ENCODE data around the gene MLLT11.

MLLT11 gene

GRCh38 chr1:151060007-151060656 lies at the start of gene MLLT11:
Gene MLLT11 (plus strand): TSS chr1:151060397. CDS start chr1:151067225, 6,828 bp downstream.
- H3K9me3 Mint-ChIP-seq = no peaks in the 10 kb centered on the region
- peaks cover 49% of the 10 kb centered on the region for H3K4me1 Mint-ChIP-seq
- H3K4me3 Mint-ChIP-seq = peak within 1 kb of the TSS; percentile 96
- H3K36me3 Mint-ChIP-seq = peaks cover 3% of the 10 kb centered on the region
- no peaks in the 10 kb centered on the region for H3K27me3 Mint-ChIP-seq
- peak within 1 kb of the TSS; percentile 92 for H3K27ac Mint-ChIP-seq

DNA sequence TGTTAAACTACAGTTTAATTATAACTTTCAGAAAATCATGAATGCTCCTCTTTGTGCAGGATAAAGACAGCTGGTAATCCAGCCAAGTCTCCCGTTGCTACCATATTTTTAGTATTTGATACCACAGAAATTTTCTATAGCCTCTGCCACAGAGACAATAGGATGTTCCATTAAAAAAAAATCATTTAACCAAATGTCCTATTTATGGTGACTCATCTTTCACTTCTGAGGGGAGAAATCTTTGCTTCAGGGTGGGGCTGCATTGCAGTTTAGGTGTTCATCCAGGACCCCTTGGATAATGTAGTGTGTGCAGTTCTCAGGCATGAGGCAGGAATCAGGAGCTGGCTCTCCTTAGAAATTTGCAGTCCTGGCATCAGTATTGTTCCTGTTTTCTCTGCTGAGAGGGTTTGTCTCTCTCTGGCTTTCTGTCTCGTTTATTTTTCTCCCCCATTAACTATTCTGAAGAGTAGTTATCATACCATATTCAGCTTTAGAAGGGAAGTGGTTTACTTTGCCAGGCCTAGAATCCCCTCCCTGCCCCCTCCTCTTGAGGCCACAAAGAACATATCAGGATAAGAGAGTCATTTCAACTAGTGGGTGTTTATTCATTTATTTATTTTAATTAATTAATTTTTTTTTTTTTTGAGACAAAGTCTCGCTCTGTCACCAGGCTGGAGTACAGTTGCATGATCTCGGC lies 48.9 kb upstream of the MLLT11 start:
- Mint-ChIP-seq H3K4me1 (peaks cover 65% of the 10 kb centered on the region), H3K36me3 (peaks cover 3% of the 10 kb centered on the region), H3K9me3 (no peaks in the 10 kb centered on the region), H3K4me3 (peak overlapping the region; percentile 16), H3K27me3 (no peaks in the 10 kb centered on the region), H3K27ac (peak overlapping the region; percentile 19)

GRCh38 chr1:151012684-151013471 lies 47.3 kb upstream of the MLLT11 start:
- no peaks in the 10 kb centered on the region for H3K27me3 Mint-ChIP-seq
- H3K4me3 Mint-ChIP-seq = no peak overlapping the region
- H3K9me3 Mint-ChIP-seq = no peaks in the 10 kb centered on the region
- H3K36me3 Mint-ChIP-seq = peaks cover 3% of the 10 kb centered on the region
- H3K27ac Mint-ChIP-seq = peak overlapping the region; percentile 59
- H3K4me1 Mint-ChIP-seq = peaks cover 53% of the 10 kb centered on the region

DNA sequence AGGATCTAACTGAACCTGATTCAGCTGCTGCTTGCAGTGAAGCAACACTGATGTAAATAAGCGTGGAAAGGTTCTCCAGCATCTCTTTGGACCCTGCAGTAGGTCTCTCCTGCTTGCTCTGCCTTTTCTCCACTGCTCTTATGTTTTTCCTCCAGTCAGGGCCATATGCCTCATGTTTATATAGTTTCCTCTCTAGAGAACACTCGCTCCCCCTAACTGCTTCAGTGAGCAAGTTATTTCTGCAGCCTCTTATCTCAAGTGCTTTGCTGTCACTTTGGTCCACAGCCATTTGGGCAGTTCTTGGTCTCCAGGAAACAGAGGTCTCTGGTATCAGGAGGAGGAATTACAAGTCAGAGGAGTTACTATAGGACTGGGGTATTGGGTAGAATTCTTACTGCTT lies 46.7 kb upstream of the MLLT11 start:
- H3K27me3 Mint-ChIP-seq = no peaks in the 10 kb centered on the region

DNA sequence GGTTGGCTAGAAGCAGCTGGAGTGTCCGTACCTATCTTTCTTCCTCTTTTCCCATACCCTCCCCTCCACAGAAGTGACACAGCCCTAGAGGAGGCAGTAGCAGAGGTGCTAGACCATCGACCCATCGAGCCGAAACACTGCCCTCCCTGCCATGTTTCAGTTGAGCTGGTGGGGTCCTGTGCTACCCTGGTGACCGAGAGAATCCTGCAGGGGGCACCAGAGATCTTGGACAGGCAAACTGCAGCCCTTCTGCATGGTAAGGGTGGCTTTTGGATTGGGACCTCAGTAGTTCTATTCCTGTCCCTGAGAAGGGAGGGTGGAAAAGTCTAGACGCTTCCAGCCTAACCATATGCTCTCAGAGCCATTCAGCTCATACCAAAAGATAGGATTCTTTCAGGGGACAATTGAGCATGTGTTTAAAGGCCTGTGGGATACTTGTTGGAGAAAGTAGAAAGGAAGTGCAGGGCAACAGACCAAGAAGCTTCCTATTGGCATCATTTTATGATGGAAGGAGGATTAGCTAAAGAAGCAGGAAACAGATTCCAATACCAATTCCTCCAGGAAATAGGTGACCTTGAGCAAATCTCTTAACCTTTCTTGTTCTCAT lies 35.6 kb upstream of the MLLT11 start:
- Mint-ChIP-seq H3K4me1 (peaks cover 6% of the 10 kb centered on the region), H3K9me3 (no peaks in the 10 kb centered on the region), H3K27me3 (no peaks in the 10 kb centered on the region), H3K27ac (peak overlapping the region; percentile 84), H3K4me3 (no peak overlapping the region), H3K36me3 (peaks cover 6% of the 10 kb centered on the region)

More for the DNA sequence above, 46.7 kb upstream of the MLLT11 start:
- H3K36me3 Mint-ChIP-seq = peaks cover 3% of the 10 kb centered on the region
- H3K9me3 Mint-ChIP-seq = no peaks in the 10 kb centered on the region
- H3K27ac Mint-ChIP-seq = no peak overlapping the region
- no peak overlapping the region for H3K4me3 Mint-ChIP-seq
- peaks cover 47% of the 10 kb centered on the region for H3K4me1 Mint-ChIP-seq

- Mint-ChIP-seq H3K4me1 (peaks cover 6% of the 10 kb centered on the region), H3K27me3 (no peaks in the 10 kb centered on the region), H3K9me3 (no peaks in the 10 kb centered on the region), H3K4me3 (no peak overlapping the region), H3K36me3 (peaks cover 7% of the 10 kb centered on the region), H3K27ac (no peak overlapping the region)
Observed at GRCh38 chr1:151026460-151026859, 33.7 kb upstream of the MLLT11 start.

GRCh38 chr1:151032164-151032563 lies 28.0 kb upstream of the MLLT11 start:
- H3K27me3 Mint-ChIP-seq = no peaks in the 10 kb centered on the region

GRCh38 chr1:151035167-151035566 lies 25.0 kb upstream of the MLLT11 start:
- no peak overlapping the region for H3K4me3 Mint-ChIP-seq
- H3K4me1 Mint-ChIP-seq = peaks cover 19% of the 10 kb centered on the region
- H3K9me3 Mint-ChIP-seq = no peaks in the 10 kb centered on the region
- H3K27me3 Mint-ChIP-seq = no peaks in the 10 kb centered on the region
- peaks cover 9% of the 10 kb centered on the region for H3K36me3 Mint-ChIP-seq
- peak overlapping the region; percentile 42 for H3K27ac Mint-ChIP-seq

More at GRCh38 chr1:151032164-151032563, 28.0 kb upstream of the MLLT11 start:
- Mint-ChIP-seq H3K4me3 (no peak overlapping the region), H3K36me3 (peaks cover 10% of the 10 kb centered on the region), H3K4me1 (peaks cover 18% of the 10 kb centered on the region), H3K9me3 (no peaks in the 10 kb centered on the region), H3K27ac (no peak overlapping the region)

- Mint-ChIP-seq H3K4me1 (peaks cover 23% of the 10 kb centered on the region), H3K9me3 (no peaks in the 10 kb centered on the region), H3K4me3 (no peak within 1 kb of the TSS), H3K27ac (peak within 1 kb of the TSS; percentile 43), H3K27me3 (no peaks in the 10 kb centered on the region), H3K36me3 (peaks cover 7% of the 10 kb centered on the region)
Observed at GRCh38 chr1:151036356-151036755, 23.8 kb upstream of the MLLT11 start, which contains the start of gene BNIPL. Gene BNIPL (plus strand): TSS chr1:151036586. CDS start chr1:151036726, 140 bp downstream.

DNA sequence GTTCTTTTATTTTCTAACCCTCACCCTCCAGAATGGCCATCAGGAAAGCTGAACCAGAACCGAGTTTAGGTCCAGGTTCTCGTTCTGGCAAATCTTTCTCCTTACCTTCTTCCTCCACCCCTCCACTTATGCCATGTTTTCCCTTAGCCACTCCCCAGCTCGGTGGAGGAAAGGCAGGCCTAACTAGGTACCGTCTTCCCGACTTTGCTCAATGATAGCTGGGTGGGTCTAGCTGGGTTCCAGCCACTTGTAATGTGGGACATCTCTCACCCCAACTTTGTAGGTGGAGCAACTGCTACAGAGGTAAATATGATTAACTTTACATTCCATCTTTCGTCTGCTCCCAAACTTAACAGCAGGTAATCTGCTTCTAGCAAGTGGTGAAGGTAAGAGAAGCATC lies 23.2 kb upstream of the MLLT11 start:
- Mint-ChIP-seq H3K4me3 (no peak overlapping the region), H3K27ac (peak overlapping the region; percentile 15), H3K4me1 (peaks cover 23% of the 10 kb centered on the region), H3K36me3 (peaks cover 7% of the 10 kb centered on the region), H3K9me3 (no peaks in the 10 kb centered on the region), H3K27me3 (no peaks in the 10 kb centered on the region)

DNA sequence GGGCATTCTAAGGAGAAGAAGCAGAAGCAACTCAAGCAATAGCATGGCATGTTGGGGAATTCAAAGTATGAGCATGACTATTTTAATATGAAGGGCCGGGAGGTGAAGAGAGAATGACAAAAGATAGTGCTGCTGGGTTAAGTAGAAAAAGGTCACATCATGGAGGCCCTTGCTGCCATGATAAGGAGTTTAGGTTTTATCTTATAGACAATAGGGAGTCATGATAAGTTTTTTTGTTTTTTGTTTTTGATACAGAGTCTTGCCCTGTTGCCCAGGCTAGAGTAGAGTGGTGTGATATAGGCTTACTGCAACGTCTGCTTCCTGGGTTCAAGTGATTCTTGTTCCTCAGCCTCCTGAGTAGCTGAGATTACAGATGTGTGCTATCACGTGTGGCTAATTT lies 20.7 kb upstream of the MLLT11 start:
- Mint-ChIP-seq H3K4me3 (no peak overlapping the region), H3K9me3 (no peaks in the 10 kb centered on the region), H3K27ac (no peak overlapping the region), H3K36me3 (peaks cover 5% of the 10 kb centered on the region), H3K4me1 (peaks cover 39% of the 10 kb centered on the region), H3K27me3 (no peaks in the 10 kb centered on the region)

DNA sequence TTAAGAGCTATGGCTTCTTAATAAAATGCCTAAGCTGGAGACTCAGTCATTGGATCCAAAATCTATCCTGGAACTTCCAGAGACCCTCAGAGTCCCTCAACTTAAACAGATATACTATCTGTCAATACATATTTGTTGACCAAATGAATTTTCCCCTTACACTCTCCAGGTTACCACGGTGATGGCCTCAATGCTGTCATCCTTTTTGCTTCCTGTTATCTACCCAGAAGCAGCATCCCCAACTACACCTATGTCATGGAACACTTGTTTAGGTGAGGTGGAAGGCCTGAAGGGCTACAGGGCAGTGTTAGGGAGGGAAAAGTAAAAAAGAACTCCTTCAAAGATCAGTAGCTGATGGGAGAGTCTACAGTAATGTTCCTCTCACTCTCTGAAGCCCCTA lies 17.0 kb upstream of the MLLT11 start:
- H3K27ac Mint-ChIP-seq = no peak overlapping the region
- H3K4me3 Mint-ChIP-seq = no peak overlapping the region
- peaks cover 46% of the 10 kb centered on the region for H3K4me1 Mint-ChIP-seq
- no peaks in the 10 kb centered on the region for H3K27me3 Mint-ChIP-seq
- H3K9me3 Mint-ChIP-seq = no peaks in the 10 kb centered on the region
- peaks cover 5% of the 10 kb centered on the region for H3K36me3 Mint-ChIP-seq

- Mint-ChIP-seq H3K4me3 (peak within 1 kb of the TSS; percentile 92), H3K4me1 (peaks cover 83% of the 10 kb centered on the region), H3K9me3 (no peaks in the 10 kb centered on the region), H3K27ac (peak within 1 kb of the TSS; percentile 85), H3K36me3 (peaks cover 8% of the 10 kb centered on the region), H3K27me3 (no peaks in the 10 kb centered on the region)
Observed at GRCh38 chr1:151047591-151047924, 12.6 kb upstream of the MLLT11 start, which contains the start of gene C1orf56. Gene C1orf56 (plus strand): TSS chr1:151047751. CDS start chr1:151047848, 97 bp downstream.

- H3K4me1 Mint-ChIP-seq = peaks cover 83% of the 10 kb centered on the region
- H3K4me3 Mint-ChIP-seq = peak overlapping the region; percentile 92
- no peaks in the 10 kb centered on the region for H3K9me3 Mint-ChIP-seq
- H3K36me3 Mint-ChIP-seq = peaks cover 8% of the 10 kb centered on the region
- peak overlapping the region; percentile 85 for H3K27ac Mint-ChIP-seq
- no peaks in the 10 kb centered on the region for H3K27me3 Mint-ChIP-seq
Observed at GRCh38 chr1:151047925-151048644, 12.1 kb upstream of the MLLT11 start.

- peaks cover 8% of the 10 kb centered on the region for H3K36me3 Mint-ChIP-seq
- peak overlapping the region; percentile 12 for H3K27ac Mint-ChIP-seq
- no peaks in the 10 kb centered on the region for H3K9me3 Mint-ChIP-seq
- no peaks in the 10 kb centered on the region for H3K27me3 Mint-ChIP-seq
- peak overlapping the region; percentile 92 for H3K4me3 Mint-ChIP-seq
- H3K4me1 Mint-ChIP-seq = peaks cover 83% of the 10 kb centered on the region
Observed at GRCh38 chr1:151048645-151049032, 11.6 kb upstream of the MLLT11 start.
